ENCODE measurements around the gene MMP14. TPM values are rescaled to one million over a fixed set of nuclear protein-coding genes. Genes with fewer than 3 reads are reported as not detected.

Gene MMP14
- total and polyA plus RNA-seq, 2 of the 13 experiments (the other 11 are each of a cell fraction or from before 2014, with no cell fraction given): 5.2 to 9.8 TPM

GRCh38 chr14:22829661-22830442 is 6.5 kb upstream of the MMP14 start, which contains the start of gene MRPL52 (continued):
- TF ChIP-seq TEF (CRISPR knock-in tag; IDR thresholded peaks at IDR 0.05) (no peak; the same call in 1 of the 2 replicates), SMAD9 (CRISPR knock-in tag; IDR thresholded peaks at IDR 0.05) (no peak; the same call in none of the 2 replicates), ZNF567 (CRISPR knock-in tag; IDR thresholded peaks at IDR 0.05; ENCODE audit: borderline replicate concordance) (peak; percentile 63; the same call in 1 of the 2 replicates), ISX (CRISPR knock-in tag; conservative IDR thresholded peaks at IDR 0.05) (no peak), FOSL2 (CRISPR knock-in tag; IDR thresholded peaks at IDR 0.05) (no peak; the same call in 1 of the 2 replicates), FOXA3 (CRISPR knock-in tag; IDR thresholded peaks at IDR 0.05) (peak; percentile 3; the same call in 1 of the 2 replicates), ZNF788 (CRISPR knock-in tag; IDR thresholded peaks at IDR 0.05; ENCODE audit: borderline replicate concordance) (peak; percentile 54; the same call in 1 of the 2 replicates), ZNF281 (CRISPR knock-in tag; IDR thresholded peaks at IDR 0.05; ENCODE audit: borderline replicate concordance) (no peak; the same call in 1 of the 2 replicates), ZNF510 (CRISPR knock-in tag; IDR thresholded peaks at IDR 0.05; ENCODE audit: low read depth) (peak; percentile 92; the same call in 1 of the 2 replicates), NPAS2 (CRISPR knock-in tag; IDR thresholded peaks at IDR 0.05; ENCODE audit: borderline replicate concordance) (no peak), FOXP4 (CRISPR knock-in tag; IDR thresholded peaks at IDR 0.05) (no peak; the same call in 1 of the 2 replicates), GLMP (CRISPR knock-in tag; IDR thresholded peaks at IDR 0.05; ENCODE audit: borderline replicate concordance) (no peak), SATB2 (CRISPR knock-in tag; IDR thresholded peaks at IDR 0.05) (no peak), ZNF124 (CRISPR knock-in tag; IDR thresholded peaks at IDR 0.05) (peak; percentile 45; the same call in 1 of the 2 replicates), SNAPC4 (CRISPR knock-in tag; IDR thresholded peaks at IDR 0.05) (peak; percentile 88), ZNF746 (CRISPR knock-in tag; IDR thresholded peaks at IDR 0.05) (no peak; the same call in none of the 2 replicates)
